HG02884 (cell line): ENCODE results near the gene ZSCAN9.

Experiments
- ATAC-seq: cut with Tn5 transposase; IDR thresholded peaks from one replicate; pipeline ENCODE4 v1.9.1; 2021; ENCODE audit warnings: mild to moderate bottlenecking, moderate library complexity; ENCODE audit not compliant: unreplicated experiment

The ZSCAN9 gene

DNA sequence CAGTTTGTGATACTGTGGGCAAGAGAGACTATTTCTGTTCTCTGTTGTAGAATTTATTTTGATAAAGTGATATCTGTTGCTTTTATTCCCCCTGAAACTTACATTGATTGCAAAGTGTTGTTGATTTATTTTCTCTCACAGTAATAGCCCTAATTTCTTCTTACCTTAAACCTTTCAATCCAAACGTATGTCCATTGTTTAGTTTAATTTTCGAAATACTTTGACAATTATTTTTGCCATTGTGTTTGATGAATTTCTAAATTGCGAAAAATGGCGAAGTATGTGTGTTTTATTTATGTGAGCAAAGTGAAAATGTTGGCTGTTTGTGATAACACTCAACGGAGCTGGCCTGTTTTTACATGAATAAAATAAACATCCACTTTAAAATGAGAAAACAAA is 41.5 kb downstream of the ZSCAN9 start:
- ATAC-seq = no peak

DNA sequence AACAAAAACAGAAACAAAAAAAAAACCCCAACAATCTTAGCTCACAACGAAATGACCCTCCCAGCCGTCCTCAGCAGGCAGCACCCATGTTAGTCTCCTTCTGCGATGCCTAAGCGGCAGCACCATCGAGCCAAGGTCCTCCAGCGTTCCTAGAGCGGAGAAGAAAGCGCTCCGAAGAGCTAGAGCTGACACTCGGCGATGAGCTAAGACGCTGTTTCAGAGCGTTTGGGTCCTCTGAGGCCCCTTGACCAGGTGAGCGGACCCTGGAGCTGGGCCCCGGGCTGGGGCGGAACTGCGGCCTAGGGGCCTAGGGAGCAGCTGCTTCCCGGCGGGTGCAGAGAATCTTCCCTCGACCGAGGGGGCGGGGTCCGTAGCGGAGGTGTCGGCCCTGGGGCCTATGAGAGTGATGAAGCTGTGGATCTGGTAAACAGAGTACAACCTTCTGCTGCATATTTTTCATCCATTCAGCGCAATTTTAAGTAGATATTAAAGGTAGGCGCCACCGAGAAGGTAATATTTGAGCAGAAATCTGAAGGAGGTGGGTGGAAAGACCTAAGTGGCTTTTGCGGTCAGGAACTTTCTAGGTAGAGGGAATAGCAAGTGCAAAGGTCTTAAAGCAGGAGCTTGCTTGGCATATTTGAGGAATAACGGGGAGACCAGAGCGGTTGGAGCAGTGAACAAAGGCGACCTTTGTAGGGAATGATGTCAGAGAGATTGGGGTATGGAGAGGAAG is 42.1 kb downstream of the ZSCAN9 start, which contains the start of gene ZSCAN26:
Gene ZSCAN26 (plus strand): TSS at position 182 of the 733 bp plus-strand sequence. CDS start 4,777 bp downstream, outside the sequence.
- peak; percentile 91 for ATAC-seq

DNA sequence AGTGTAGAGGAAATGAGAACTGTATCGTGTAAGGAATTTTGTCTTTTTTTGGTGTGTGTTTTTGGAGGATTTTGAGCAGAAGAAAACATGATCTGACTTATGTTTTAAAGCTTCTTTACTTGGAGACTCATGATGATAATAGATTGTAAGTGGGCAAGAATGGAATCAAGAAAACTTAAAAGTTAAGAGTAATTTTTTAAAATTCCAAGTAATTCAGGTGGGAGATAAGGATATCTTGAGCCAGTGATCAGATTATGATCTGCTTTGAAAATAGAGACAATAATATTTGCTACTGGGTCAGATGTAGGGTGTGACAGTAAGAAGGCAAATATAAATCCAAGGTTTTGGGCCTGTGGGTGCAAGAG is 42.6 kb downstream of the ZSCAN9 start:
- no peak for ATAC-seq

DNA sequence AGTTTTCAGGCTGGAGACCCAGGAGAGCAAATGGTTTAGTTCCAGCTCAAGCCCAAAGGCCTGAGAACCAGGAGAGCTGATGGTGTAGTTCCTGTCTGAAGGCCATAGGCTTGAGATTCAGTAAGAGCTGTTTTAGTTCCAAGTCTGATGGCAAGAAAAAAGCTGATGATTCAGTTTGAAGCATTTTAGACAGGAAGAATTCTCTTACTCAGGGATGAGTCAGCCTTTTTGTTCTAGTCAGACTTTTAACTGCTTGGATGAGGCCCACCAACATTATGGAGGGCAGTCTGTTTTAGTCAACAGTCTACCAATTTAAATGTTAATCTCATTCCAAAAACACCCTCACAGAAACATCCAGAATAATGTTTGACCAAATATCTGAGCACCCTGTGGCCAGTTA is 44.4 kb downstream of the ZSCAN9 start:
- ATAC-seq = no peak

DNA sequence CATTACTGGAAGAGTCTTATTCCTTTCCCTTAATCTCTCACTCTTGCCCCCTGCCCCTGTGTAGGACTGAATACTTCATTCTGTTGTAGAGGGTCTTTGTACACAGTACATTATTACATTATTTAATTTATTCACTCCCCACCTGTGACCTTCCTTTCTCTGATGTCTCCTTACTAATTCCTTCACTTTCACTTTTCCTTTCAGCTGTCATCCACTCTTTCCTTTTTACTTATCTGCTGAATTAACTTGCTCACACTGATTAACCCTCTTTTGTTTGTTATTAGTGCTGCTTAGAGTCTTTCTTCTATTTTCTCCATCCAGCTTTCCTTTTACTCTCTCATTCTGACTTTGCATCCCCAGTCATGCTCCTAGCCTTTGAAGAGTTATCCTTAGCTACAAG is 49.8 kb downstream of the ZSCAN9 start:
- no peak for ATAC-seq

DNA sequence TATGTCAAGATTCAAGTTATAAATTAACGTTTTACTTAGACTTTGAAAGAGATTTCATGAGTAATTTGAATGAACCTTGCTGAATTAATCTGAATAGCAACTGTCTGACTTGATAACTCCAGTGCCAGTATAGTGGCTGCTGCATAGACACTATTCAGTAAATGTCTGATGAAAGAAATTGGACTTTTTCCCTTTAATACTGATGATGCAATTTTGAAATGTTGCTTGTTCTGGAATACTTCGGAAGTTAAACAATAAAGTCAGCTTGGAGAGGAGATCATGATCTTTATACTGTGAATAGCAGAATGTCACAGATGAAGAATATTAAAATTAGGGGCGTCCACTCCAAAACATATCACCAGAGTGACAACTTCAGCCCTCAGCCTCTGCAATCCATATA is 52.7 kb downstream of the ZSCAN9 start:
- ATAC-seq = no peak

DNA sequence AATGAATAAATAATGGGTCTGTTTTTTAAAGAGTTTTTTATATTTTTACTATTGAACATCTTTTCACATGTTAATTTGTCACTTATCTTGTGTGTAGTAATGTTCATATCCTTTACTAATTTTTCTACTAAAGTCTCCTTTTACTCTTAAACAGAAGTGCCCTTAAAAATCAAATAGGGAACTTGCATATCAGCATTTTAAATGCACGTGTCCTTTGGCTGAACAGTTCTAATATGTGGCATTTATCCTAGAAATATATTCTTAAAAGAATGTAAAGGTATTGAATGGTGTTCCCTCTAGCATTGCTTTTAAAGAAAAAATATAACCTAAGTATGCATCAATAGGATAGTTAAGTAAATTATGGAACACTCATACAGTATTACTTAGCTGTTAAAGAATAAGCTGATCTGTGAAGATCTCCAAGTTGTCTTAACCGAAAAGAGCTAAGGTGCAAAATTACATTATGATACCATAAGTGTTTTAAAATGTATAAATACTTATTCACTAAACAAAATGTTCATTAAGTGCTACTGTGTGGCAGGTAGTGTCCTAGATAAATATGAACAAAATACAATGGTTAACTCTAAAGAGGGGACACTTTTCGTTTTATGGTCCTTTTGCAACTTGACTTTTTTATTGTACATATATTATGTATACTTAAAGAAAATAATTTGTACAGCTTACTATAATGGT is 55.7 kb downstream of the ZSCAN9 start:
- ATAC-seq = no peak

DNA sequence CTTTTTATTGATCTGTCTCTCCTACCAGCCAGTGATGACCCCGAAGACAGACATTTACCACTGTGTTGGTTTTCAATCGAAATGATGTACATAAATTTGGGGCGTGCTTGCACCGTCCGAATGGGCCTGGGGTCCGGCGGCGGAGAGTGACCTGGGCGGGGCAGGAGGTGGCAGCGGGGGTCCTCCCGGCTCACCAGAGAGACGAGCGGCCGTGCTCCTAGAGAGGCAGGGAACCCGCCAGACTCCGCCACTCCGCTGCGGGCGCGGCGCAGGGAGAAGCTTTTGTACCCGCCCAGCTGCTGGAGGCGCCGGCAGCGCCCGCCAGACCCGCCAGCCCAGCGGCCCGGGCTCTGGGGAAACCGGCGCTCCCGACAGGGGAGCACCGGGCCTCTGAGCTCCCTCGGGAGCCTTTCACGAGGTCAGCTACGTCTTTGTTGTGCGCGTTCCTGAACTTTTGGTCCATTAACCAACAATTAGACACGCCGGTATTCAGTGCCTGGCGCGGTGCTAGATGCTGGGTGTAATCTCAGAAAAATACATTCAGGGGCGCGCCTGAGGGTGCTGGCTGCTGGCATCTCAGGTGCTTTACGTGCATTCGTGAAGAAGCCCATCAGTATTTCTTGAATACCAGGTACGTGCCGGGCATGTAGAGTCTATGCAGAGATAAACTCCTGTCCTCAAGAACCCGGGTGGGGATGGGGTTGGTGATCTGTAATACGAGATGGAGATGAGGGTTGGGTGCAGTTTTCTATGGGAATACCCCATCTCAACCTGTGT is 56.4 kb downstream of the ZSCAN9 start, which contains the start of gene PGBD1:
Gene PGBD1 (plus strand): TSS at position 285 of the 777 bp plus-strand sequence. CDS start 2,242 bp downstream, outside the sequence.
- peak; percentile 83 for ATAC-seq

DNA sequence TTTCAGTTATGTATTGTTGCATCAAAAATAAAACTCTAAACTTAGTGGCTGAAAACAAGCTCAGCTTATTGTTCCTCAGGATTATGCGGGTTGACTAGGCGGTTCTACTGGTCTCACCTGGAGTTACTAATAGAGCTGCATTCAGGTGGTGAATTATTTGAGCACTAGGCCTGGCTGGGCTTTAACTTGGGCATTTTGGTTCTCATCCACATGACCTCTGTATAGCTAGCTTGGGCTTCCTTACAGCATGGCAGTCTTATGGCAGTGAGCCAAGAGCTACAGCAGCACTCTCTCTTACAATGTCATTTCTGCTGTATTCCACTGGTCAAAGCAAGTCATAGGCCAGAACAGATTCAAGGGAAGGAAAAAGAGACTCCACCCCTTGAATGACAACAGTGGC is 57.9 kb downstream of the ZSCAN9 start:
- no peak for ATAC-seq
